ENCODE data around the gene C22orf39. TPM values are rescaled to one million over a fixed set of nuclear protein-coding genes. Genes with fewer than 3 reads are reported as not detected.

Gene C22orf39
- total and polyA plus RNA-seq, 12 donors = 41.7 to 123 (median 63.2) TPM

GRCh38 chr22:19402642-19403191 is 44.8 kb downstream of the C22orf39 start:
- Histone ChIP-seq H3K27ac (no peak overlapping the region), H3K36me3 (peaks cover 0 to 98% (median 22%) of the 10 kb centered on the region in 9 donors), H3K4me3 (no peak overlapping the region), H3K9me3 (no peaks in the 10 kb centered on the region), H3K4me1 (peaks cover 0 to 16% (median 0%) of the 10 kb centered on the region in 9 donors), H3K27me3 (no peaks in the 10 kb centered on the region)
- DNase-seq (no peak), ATAC-seq (no peak)
- 96% methylated on average over 4 of the region's 4 CpGs for WGBS, 2 donors
- TF ChIP-seq, protein P1, sequence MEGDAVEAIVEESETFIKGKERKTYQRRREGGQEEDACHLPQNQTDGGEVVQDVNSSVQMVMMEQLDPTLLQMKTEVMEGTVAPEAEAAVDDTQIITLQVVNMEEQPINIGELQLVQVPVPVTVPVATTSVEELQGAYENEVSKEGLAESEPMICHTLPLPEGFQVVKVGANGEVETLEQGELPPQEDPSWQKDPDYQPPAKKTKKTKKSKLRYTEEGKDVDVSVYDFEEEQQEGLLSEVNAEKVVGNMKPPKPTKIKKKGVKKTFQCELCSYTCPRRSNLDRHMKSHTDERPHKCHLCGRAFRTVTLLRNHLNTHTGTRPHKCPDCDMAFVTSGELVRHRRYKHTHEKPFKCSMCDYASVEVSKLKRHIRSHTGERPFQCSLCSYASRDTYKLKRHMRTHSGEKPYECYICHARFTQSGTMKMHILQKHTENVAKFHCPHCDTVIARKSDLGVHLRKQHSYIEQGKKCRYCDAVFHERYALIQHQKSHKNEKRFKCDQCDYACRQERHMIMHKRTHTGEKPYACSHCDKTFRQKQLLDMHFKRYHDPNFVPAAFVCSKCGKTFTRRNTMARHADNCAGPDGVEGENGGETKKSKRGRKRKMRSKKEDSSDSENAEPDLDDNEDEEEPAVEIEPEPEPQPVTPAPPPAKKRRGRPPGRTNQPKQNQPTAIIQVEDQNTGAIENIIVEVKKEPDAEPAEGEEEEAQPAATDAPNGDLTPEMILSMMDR (IDR thresholded peaks at IDR 0.05) = no peak
- intact Hi-C loops (cut with DNase I) = no loop called here

DNA sequence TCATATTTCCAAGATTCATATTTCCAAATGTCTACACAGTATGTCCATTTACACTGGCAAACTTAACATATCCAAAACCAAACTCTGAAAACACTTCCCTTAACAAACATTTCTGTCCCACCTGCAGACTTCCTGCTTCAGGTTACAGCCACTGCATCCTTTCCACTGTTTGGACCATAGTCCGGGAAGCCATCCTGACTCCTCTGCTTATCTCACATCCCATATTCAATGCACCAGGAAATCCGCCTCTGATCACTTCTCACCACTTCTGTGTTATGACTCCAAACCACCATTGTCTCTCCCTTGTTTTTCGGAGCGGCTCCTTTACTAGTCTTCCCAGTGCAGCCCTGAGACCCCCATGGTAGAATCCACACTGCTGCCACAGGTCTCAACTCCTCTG is 46.0 kb downstream of the C22orf39 start:
- H3K4me3 ChIP-seq = no peak overlapping the region
- 99% methylated on average over 4 of the region's 4 CpGs for WGBS, 2 donors
- DNase-seq (no peak), ATAC-seq (no peak)
- H3K4me1 ChIP-seq = peaks cover 0 to 13% (median 0%) of the 10 kb centered on the region in 9 donors
- intact Hi-C loops (cut with DNase I) = no loop called here
- no peaks in the 10 kb centered on the region for H3K9me3 ChIP-seq
- H3K27me3 ChIP-seq = no peaks in the 10 kb centered on the region
- H3K36me3 ChIP-seq = peaks cover 0 to 98% (median 31%) of the 10 kb centered on the region in 9 donors
- TF ChIP-seq, protein P1 (IDR thresholded peaks at IDR 0.05) = no peak
- no peak overlapping the region for H3K27ac ChIP-seq

DNA sequence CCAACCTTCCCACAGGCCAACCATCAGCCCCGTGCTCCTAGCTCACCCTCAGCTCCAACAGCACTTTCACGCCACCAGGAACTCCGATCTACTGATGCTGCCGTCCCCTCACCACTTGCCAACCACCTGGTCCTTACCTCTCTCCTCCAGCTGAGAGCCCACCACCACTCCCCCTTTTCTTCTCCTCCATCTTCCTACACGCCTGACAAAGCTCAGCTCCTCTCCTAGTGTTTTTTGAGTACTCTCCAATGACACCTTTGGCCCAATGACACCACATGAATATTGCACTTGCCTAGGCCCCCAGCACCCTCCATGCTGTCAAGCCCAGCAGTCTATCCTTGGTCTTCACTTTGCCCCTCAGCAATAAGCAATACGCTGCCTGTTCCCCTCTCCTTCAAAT is 46.6 kb downstream of the C22orf39 start:
- no peak overlapping the region for H3K4me3 ChIP-seq
- WGBS, 2 donors = 91 to 96% methylated on average over 6 of the region's 6 CpGs
- peaks cover 0 to 98% (median 25%) of the 10 kb centered on the region in 9 donors for H3K36me3 ChIP-seq
- DNase-seq = no peak
- H3K27me3 ChIP-seq = no peaks in the 10 kb centered on the region
- peaks cover 0 to 9% (median 0%) of the 10 kb centered on the region in 9 donors for H3K4me1 ChIP-seq
- TF ChIP-seq, protein P1 (IDR thresholded peaks at IDR 0.05) = no peak
- no peak for ATAC-seq
- H3K27ac ChIP-seq = no peak overlapping the region
- no peaks in the 10 kb centered on the region for H3K9me3 ChIP-seq
- intact Hi-C loops (cut with DNase I) = no loop called here

- Histone ChIP-seq H3K36me3 (peaks cover 0 to 98% (median 33%) of the 10 kb centered on the region in 9 donors), H3K9me3 (no peaks in the 10 kb centered on the region), H3K4me1 (peaks cover 0 to 9% (median 0%) of the 10 kb centered on the region in 9 donors), H3K4me3 (no peak overlapping the region), H3K27me3 (no peaks in the 10 kb centered on the region), H3K27ac (no peak overlapping the region)
- intact Hi-C loops (cut with DNase I) = loop anchor here in 1 of 10 donors (5.0 kb wide), 1 partner anchor 54 kb away; no protein-coding TSS in a partner anchor
- TF ChIP-seq, protein P1 (IDR thresholded peaks at IDR 0.05) = no peak
- no peak for ATAC-seq
- no peak for DNase-seq
- 84 to 93% methylated on average over 2 of the region's 2 CpGs for WGBS, 2 donors
Observed at GRCh38 chr22:19398652-19399051, 48.9 kb downstream of the C22orf39 start.
